HepG2 (cell line): ENCODE measurements around the gene PDE4D. TPM values are rescaled to one million over a fixed set of nuclear protein-coding genes. Genes with fewer than 3 reads are reported as not detected.

Experiments used
- ATAC-seq: fragments of 200-7000 bp; cut with Tn5 transposase; 3 replicates; pipeline ENCODE4 v1.9.1; 2020; ENCODE audit warnings: mild to moderate bottlenecking, moderate library complexity
- BruUV-seq: library from RNA; stranded (reverse); fragments of 400-500 nt; replicated peaks from 2 replicates; lab custom pipeline; 2021; lab: Mats Ljungman, UMichigan
- CTCF ChIA-PET: fragments of 300-600 bp; formaldehyde crosslinking; extraction: SDS; loops from one replicate; lab custom pipeline; 2021; ENCODE audit warnings: low total read pairs, inconsistent platforms, low intra/inter-chr PET ratio; lab: Yijun Ruan, JAX
- POLR2A ChIA-PET: fragments of 350-600 bp; sonication (Branson Sonifier 250); formaldehyde crosslinking; loops from one replicate; lab custom pipeline; 2020; ENCODE audit warnings: antibody characterized with exemption, inconsistent platforms; lab: Yijun Ruan, JAX
- DNase-seq: peaks from one replicate; pipeline ENCODE4 v3.0.0-alpha.2; 2015; ENCODE audit warnings: low spot score
- FAIRE-seq: peaks from 3 replicates; lab custom pipeline; 2011; peaks lifted over from hg19 to GRCh38; lab: Jason Lieb, UNC
- H2AFZ ChIP-seq: one replicate; pipeline ENCODE4 v1.6.1; 2011; ENCODE audit warnings: low read length, inconsistent platforms
- H3K27ac ChIP-seq: fragments of 300-600 bp; 3 replicates; pipeline ENCODE4 v1.8.0; 2011; ENCODE audit warnings: mixed run types, mild to moderate bottlenecking, mixed read lengths, low read length, inconsistent platforms; ENCODE audit not compliant: insufficient read depth; ENCODE audit errors: extremely low read length
- H3K27me3 ChIP-seq, 2 experiments: fragments of 200-600 bp in 1 of 2; 2 replicates in 1 of 2; 3 replicates in 1 of 2; pipeline versions ENCODE4 v1.6.0 to v1.8.0; 2011; ENCODE audit warnings: low read length in 2 of 2, mild to moderate bottlenecking in 2 of 2, moderate library complexity in 2 of 2, inconsistent platforms in 1 of 2; ENCODE audit not compliant: insufficient read depth in 2 of 2, control insufficient read depth in 1 of 2
- H3K36me3 ChIP-seq, 2 experiments: fragments of 200-600 bp in 1 of 2; replicated peaks in 1 of 2; 2 replicates in 1 of 2; 3 replicates in 1 of 2; pipeline versions ENCODE4 v1.5.1 to v1.8.0; 2011; ENCODE audit warnings: low read length in 2 of 2, inconsistent platforms in 1 of 2; ENCODE audit not compliant: insufficient read depth in 2 of 2, control insufficient read depth in 1 of 2
- H3K4me1 ChIP-seq: 2 replicates; pipeline ENCODE4 v1.5.1; 2012; ENCODE audit warnings: low read length, inconsistent platforms; ENCODE audit not compliant: insufficient read depth
- H3K4me2 ChIP-seq: 2 replicates; pipeline ENCODE4 v1.6.0; 2011; ENCODE audit warnings: low read depth, low read length, inconsistent platforms
- H3K4me3 ChIP-seq, 3 experiments: fragments of 200-600 bp in 1 of 3; sonication (generic), shearing (Covaris generic) in 1 of 3; replicated peaks in 1 of 3; 2 replicates each; pipeline ENCODE4 v1.5.1; 2011 to 2016; ENCODE audit warnings: low read length in 3 of 3, inconsistent platforms in 2 of 3, low read depth in 2 of 3, mild to moderate bottlenecking in 2 of 3, control low read depth in 1 of 3, mixed read lengths in 1 of 3; ENCODE audit not compliant: insufficient read depth in 1 of 3
- H3K79me2 ChIP-seq: one replicate; pipeline ENCODE4 v1.6.1; 2011; ENCODE audit warnings: low read length, inconsistent platforms; ENCODE audit not compliant: insufficient read depth
- H3K9ac ChIP-seq: 2 replicates; pipeline ENCODE4 v1.6.0; 2011; ENCODE audit warnings: mild to moderate bottlenecking, low read depth, low read length, inconsistent platforms; ENCODE audit not compliant: insufficient read depth
- H3K9me3 ChIP-seq: 2 replicates; pipeline ENCODE4 v1.5.1; 2012; ENCODE audit warnings: mild to moderate bottlenecking, low read length
- H4K20me1 ChIP-seq: 2 replicates; pipeline ENCODE4 v1.6.0; 2011; ENCODE audit warnings: inconsistent platforms, mild to moderate bottlenecking, low read length, moderate library complexity; ENCODE audit not compliant: insufficient read depth
- ATF1 ChIP-seq: IDR thresholded peaks from 2 replicates; pipeline ENCODE4 v1.6.1; 2016; ENCODE audit warnings: mild to moderate bottlenecking, control low read depth
- CC2D1A ChIP-seq: sonication (generic); formaldehyde crosslinking; IDR thresholded peaks from 2 replicates; pipeline ENCODE4 v1.8.1; 2023; ENCODE audit warnings: mild to moderate bottlenecking, missing genetic modification reagents
- HNF1A ChIP-seq, 2 experiments: sonication (generic) in 1 of 2; formaldehyde crosslinking in 1 of 2; IDR thresholded peaks; 2 replicates each; pipeline versions ENCODE4 v1.4.0 to v1.6.1; 2016 to 2020; ENCODE audit warnings: borderline replicate concordance in 1 of 2, low read depth in 1 of 2, mild to moderate bottlenecking in 1 of 2, missing genetic modification reagents in 1 of 2
- JARID2 ChIP-seq: sonication (generic); formaldehyde crosslinking; IDR thresholded peaks from 2 replicates; pipeline ENCODE4 v1.8.1; 2023; ENCODE audit warnings: missing genetic modification reagents, inconsistent platforms; ENCODE audit not compliant: insufficient replicate concordance
- KAT2B ChIP-seq: fragments of 150-350 bp; IDR thresholded peaks from 2 replicates; pipeline ENCODE4 v1.6.1; 2014; ENCODE audit warnings: low read depth, low read length, borderline replicate concordance
- MED8 ChIP-seq: sonication (generic); formaldehyde crosslinking; IDR thresholded peaks from 2 replicates; pipeline ENCODE4 v1.8.1; 2023; ENCODE audit warnings: mild to moderate bottlenecking, missing genetic modification reagents; ENCODE audit not compliant: insufficient replicate concordance
- NPAS2 ChIP-seq: sonication (generic); formaldehyde crosslinking; IDR thresholded peaks from 2 replicates; pipeline ENCODE4 v1.8.0; 2022; ENCODE audit warnings: mild to moderate bottlenecking, missing genetic modification reagents, borderline replicate concordance
- SCMH1 ChIP-seq: sonication (generic); formaldehyde crosslinking; IDR thresholded peaks from 2 replicates; pipeline ENCODE4 v1.9.0; 2021; ENCODE audit warnings: missing genetic modification reagents, mild to moderate bottlenecking, borderline replicate concordance
- SUZ12 ChIP-seq: fragments of 150-350 bp; IDR thresholded peaks from 2 replicates; pipeline ENCODE4 v1.6.1; 2014; ENCODE audit warnings: low read depth, low read length
- TBX3 ChIP-seq: fragments of 450-650 bp; IDR thresholded peaks from 2 replicates; pipeline ENCODE4 v1.6.1; 2017; ENCODE audit warnings: antibody characterized with exemption, mild to moderate bottlenecking, inconsistent platforms, borderline replicate concordance
- TMF1 ChIP-seq: sonication (generic); formaldehyde crosslinking; IDR thresholded peaks from 2 replicates; pipeline ENCODE4 v1.8.1; 2022; ENCODE audit warnings: low read depth, missing genetic modification reagents
- TSC22D2 ChIP-seq: sonication (generic); formaldehyde crosslinking; IDR thresholded peaks from 2 replicates; pipeline ENCODE4 v1.5.1; 2020; ENCODE audit warnings: missing genetic modification reagents, mild to moderate bottlenecking, borderline replicate concordance
- ZFP62 ChIP-seq: sonication (generic); formaldehyde crosslinking; IDR thresholded peaks from 2 replicates; pipeline ENCODE4 v1.4.0; 2020; ENCODE audit warnings: missing genetic modification reagents
- ZIK1 ChIP-seq: sonication (generic); formaldehyde crosslinking; IDR thresholded peaks from 2 replicates; pipeline ENCODE4 v1.5.0; 2020; ENCODE audit warnings: mild to moderate bottlenecking, low read depth, missing genetic modification reagents, borderline replicate concordance
- ZMAT5 ChIP-seq: sonication (generic); formaldehyde crosslinking; IDR thresholded peaks from 2 replicates; pipeline ENCODE4 v1.5.0; 2020; ENCODE audit warnings: mild to moderate bottlenecking, low read depth, missing genetic modification reagents, borderline replicate concordance
- ZNF496 ChIP-seq: sonication (generic); formaldehyde crosslinking; IDR thresholded peaks from 2 replicates; pipeline ENCODE4 v1.8.1; 2023; ENCODE audit warnings: mild to moderate bottlenecking, moderate library complexity, missing genetic modification reagents; ENCODE audit not compliant: insufficient replicate concordance
- ZSCAN25 ChIP-seq: sonication (generic); formaldehyde crosslinking; IDR thresholded peaks from 2 replicates; pipeline ENCODE4 v1.8.0; 2022; ENCODE audit warnings: mild to moderate bottlenecking, missing genetic modification reagents
- ZSCAN9 ChIP-seq: IDR thresholded peaks from 2 replicates; pipeline ENCODE4 v1.6.1; 2016; ENCODE audit warnings: borderline replicate concordance
- WGBS: methylation state at CpG from one replicate; pipeline ENCODE4 v1.1.6; 2017; ENCODE audit warnings: low lambda C conversion rate; 5-methylcytosine and 5-hydroxymethylcytosine counted together
- in situ Hi-C: cut with HindIII; loops from 2 replicates; pipeline ENCODE4 v1.10.0; 2017; ENCODE audit warnings: low pct_unique_long_range_greater_than_20kb; ENCODE audit not compliant: extremely low pct_ligation_motif_present
- intact Hi-C: fragments of 100-400 bp; cut with micrococcal nuclease; formaldehyde crosslinking; loops from one replicate; pipeline ENCODE4 v1.10.0; 2022; ENCODE audit not compliant: unreplicated experiment
- polyA plus RNA-seq, 8 experiments: library from polyadenylated mRNA; depleted of rRNA in 3 of 8; stranded (reverse) in 7 of 8; unstranded in 1 of 8; fragments of >200 nt; fragmentation: Illumina TruSeq in 4 of 8; extraction: Trizol in 4 of 8; gene quantifications; 2 replicates each; pipeline versions ENCODE4 v1.2.1 to v1.2.3, GENCODE V29; 2011 to 2016; ENCODE audit warnings: low read depth in 4 of 8, missing spikeins in 1 of 8, mixed read lengths in 1 of 8; ENCODE audit not compliant: insufficient read depth in 1 of 8
- total RNA-seq, 5 experiments: library from RNA; depleted of rRNA; stranded (reverse); fragments of >200 nt; fragmentation: Illumina TruSeq; extraction: Trizol; gene quantifications; 2 replicates each; pipeline ENCODE4 v1.2.3, GENCODE V29; 2016; ENCODE audit warnings: low read depth in 1 of 5
- TF ChIP-seq, protein P1 (sequence below): sonication (generic); formaldehyde crosslinking; IDR thresholded peaks from 2 replicates; pipeline ENCODE4 v1.8.1; 2023; ENCODE audit warnings: mild to moderate bottlenecking, missing genetic modification reagents

Gene PDE4D
- total and polyA plus RNA-seq, 2 of the 13 experiments (the other 11 are each of a cell fraction or from before 2014, with no cell fraction given), result 7.0 to 12.2 TPM

DNA sequence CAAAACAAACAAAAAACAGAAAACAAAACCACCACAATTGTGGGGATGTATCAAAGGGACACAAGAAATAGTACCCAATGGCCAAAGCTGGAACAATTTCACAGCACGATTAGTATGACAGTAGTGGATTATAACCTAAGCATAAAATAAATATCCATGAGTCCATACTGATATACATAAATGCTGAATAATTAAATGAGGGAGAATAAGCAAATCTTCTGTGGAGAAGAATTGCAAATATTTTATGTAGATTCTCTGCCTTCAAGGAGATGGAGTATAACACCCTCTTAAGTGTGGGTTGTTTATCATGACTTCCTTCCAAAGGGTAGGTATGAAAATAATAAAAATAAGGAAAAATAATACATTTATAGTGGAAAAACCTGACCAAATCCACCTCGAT is 325.4 kb downstream of the PDE4D start (continued):
- TF ChIP-seq ZSCAN25 (CRISPR knock-in tag) (no peak), ATF1 (CRISPR knock-in tag) (no peak), ZIK1 (CRISPR knock-in tag) (no peak), CC2D1A (CRISPR knock-in tag) (no peak), HNF1A (IDR thresholded peaks at IDR 0.05; ENCODE audit: low read depth) (no peak), HNF1A (CRISPR knock-in tag; IDR thresholded peaks at IDR 0.05; ENCODE audit: borderline replicate concordance) (no peak), TMF1 (CRISPR knock-in tag) (no peak), SUZ12 (no peak)
- TF ChIP-seq, protein P1, sequence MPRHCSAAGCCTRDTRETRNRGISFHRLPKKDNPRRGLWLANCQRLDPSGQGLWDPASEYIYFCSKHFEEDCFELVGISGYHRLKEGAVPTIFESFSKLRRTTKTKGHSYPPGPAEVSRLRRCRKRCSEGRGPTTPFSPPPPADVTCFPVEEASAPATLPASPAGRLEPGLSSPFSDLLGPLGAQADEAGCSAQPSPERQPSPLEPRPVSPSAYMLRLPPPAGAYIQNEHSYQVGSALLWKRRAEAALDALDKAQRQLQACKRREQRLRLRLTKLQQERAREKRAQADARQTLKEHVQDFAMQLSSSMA (CRISPR knock-in tag), result no peak

DNA sequence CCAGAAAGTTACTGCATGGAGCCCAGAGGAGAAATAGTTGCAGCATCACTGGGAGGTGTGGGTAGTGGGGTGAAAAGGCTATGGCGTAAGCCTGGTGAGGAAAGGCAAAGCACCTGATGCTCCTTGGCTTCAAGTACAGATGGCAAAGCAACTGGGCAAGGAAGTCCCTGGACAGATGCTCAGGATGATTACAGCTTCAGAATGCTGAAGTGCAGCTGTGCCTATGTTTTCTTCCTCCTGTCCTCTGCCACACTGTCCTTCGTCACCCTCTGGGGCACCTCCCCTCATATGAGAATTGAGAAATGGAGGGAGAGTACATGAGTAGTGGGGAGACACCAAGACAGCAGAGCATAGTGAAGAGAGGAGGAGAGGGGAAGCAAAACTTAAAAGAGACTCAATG is 328.0 kb downstream of the PDE4D start:
- Histone ChIP-seq H3K4me3 (no peak overlapping the region), H3K4me1 (peaks cover 22% of the 10 kb centered on the region), H4K20me1 (no peaks in the 10 kb centered on the region), H3K79me2 (no peaks in the 10 kb centered on the region), H3K4me2 (no peak overlapping the region), H3K27ac (no peak overlapping the region), H3K9ac (no peak overlapping the region), H2AFZ (no peak overlapping the region), H3K9me3 (no peaks in the 10 kb centered on the region), H3K27me3 (no peaks in the 10 kb centered on the region), H3K36me3 (no peaks in the 10 kb centered on the region)
- ChIA-PET POLR2A (no interaction called here), CTCF (no interaction called here)
- in situ Hi-C loops (no loop called here), intact Hi-C loops (no loop called here)
- no TSS peak for BruUV-seq
- ATAC-seq (no peak), DNase-seq (no peak), FAIRE-seq (no peak)
- no peak for TF ChIP-seq ZFP62
- TF ChIP-seq TSC22D2 (CRISPR knock-in tag), result no peak
- no peak for TF ChIP-seq ZSCAN9 (CRISPR knock-in tag)
- TF ChIP-seq NPAS2 (CRISPR knock-in tag), result no peak
- no peak for TF ChIP-seq KAT2B
- TF ChIP-seq ZMAT5 (CRISPR knock-in tag), result no peak
- no peak for TF ChIP-seq MED8 (CRISPR knock-in tag)
- no peak for TF ChIP-seq SCMH1 (CRISPR knock-in tag)
- TF ChIP-seq JARID2, result no peak
- no peak for TF ChIP-seq TBX3
- no peak for TF ChIP-seq ZNF496
- WGBS, result 100% methylated on average over 2 of the region's 2 CpGs
